NB4 (cell line): Measurements from ENCODE around the gene ZFHX3.

Source experiments
- MYC ChIP-seq: IDR thresholded peaks from 2 replicates; pipeline ENCODE4 v1.6.1; 2011; ENCODE audit warnings: low read depth, low read length
- POLR2A ChIP-seq: IDR thresholded peaks from 2 replicates; pipeline ENCODE4 v1.6.1; 2011; ENCODE audit warnings: mild to moderate bottlenecking; ENCODE audit not compliant: insufficient read length; ENCODE audit errors: extremely low read depth
- TF ChIP-seq, protein P1 (sequence below): IDR thresholded peaks from one replicate; pipeline ENCODE4 v1.5.1; 2012; ENCODE audit warnings: low read depth, low read length
- TF ChIP-seq, protein P2 (sequence below): IDR thresholded peaks from 2 replicates; pipeline ENCODE4 v1.6.1; 2011; ENCODE audit warnings: low read depth, low read length

- TF ChIP-seq POLR2A = no peak
- TF ChIP-seq, protein P1, sequence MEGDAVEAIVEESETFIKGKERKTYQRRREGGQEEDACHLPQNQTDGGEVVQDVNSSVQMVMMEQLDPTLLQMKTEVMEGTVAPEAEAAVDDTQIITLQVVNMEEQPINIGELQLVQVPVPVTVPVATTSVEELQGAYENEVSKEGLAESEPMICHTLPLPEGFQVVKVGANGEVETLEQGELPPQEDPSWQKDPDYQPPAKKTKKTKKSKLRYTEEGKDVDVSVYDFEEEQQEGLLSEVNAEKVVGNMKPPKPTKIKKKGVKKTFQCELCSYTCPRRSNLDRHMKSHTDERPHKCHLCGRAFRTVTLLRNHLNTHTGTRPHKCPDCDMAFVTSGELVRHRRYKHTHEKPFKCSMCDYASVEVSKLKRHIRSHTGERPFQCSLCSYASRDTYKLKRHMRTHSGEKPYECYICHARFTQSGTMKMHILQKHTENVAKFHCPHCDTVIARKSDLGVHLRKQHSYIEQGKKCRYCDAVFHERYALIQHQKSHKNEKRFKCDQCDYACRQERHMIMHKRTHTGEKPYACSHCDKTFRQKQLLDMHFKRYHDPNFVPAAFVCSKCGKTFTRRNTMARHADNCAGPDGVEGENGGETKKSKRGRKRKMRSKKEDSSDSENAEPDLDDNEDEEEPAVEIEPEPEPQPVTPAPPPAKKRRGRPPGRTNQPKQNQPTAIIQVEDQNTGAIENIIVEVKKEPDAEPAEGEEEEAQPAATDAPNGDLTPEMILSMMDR = no peak
- TF ChIP-seq, protein P2, sequence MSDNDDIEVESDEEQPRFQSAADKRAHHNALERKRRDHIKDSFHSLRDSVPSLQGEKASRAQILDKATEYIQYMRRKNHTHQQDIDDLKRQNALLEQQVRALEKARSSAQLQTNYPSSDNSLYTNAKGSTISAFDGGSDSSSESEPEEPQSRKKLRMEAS = no peak
- no peak for TF ChIP-seq MYC
These were observed 99.6 kb downstream of the ZFHX3 start for GRCh38 chr16:72948238-72948829.
